ENCODE data around the gene PCDHGC5. TPM values are rescaled to one million over a fixed set of nuclear protein-coding genes. Genes with fewer than 3 reads are reported as not detected.

Gene PCDHGC5
- total RNA-seq, 2 donors from 2014 or later = 0.71 to 1.8 TPM

DNA sequence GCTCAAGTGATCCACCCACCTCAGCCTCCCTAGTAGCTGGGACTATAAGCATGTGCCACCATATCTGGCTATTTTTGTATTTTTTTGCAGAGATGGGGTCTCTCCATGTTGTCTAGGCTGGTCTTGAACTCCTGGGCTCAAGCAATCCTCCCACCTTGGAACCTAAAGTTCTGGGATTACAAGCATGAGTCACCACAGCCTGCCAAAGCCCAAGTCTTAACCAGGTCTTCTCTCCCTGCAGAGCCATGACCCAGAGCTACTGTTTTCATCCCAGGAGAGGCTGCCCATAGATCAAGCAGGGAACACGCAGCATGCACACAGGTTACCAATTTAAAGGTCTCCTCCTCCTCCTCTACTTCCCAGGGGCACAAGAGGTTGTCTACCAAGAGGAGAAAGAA lies 29.7 kb downstream of the PCDHGC5 start:
- H3K4me1 ChIP-seq (ENCODE audit: control insufficient read depth, insufficient read depth, low read length) = peaks cover 20% of the 10 kb centered on the region
- peak; percentile 10 for DNase-seq
- no peak overlapping the region for H3K27ac ChIP-seq (ENCODE audit: low read depth, low read length)
- no peak overlapping the region for H3K27ac Mint-ChIP-seq
- peaks cover 72% of the 10 kb centered on the region for H3K36me3 Mint-ChIP-seq (ENCODE audit: low read depth)
- H3K4me3 Mint-ChIP-seq = no peak overlapping the region
- 89 to 100% methylated on average over 1 of the region's 1 CpG for WGBS, 2 experiments (ENCODE audit: insufficient coverage in 1 of 2, insufficient read length in 1 of 2)
- no peaks in the 10 kb centered on the region for H3K9me3 ChIP-seq (ENCODE audit: control insufficient read depth, low read length)
- TF ChIP-seq, protein P1, sequence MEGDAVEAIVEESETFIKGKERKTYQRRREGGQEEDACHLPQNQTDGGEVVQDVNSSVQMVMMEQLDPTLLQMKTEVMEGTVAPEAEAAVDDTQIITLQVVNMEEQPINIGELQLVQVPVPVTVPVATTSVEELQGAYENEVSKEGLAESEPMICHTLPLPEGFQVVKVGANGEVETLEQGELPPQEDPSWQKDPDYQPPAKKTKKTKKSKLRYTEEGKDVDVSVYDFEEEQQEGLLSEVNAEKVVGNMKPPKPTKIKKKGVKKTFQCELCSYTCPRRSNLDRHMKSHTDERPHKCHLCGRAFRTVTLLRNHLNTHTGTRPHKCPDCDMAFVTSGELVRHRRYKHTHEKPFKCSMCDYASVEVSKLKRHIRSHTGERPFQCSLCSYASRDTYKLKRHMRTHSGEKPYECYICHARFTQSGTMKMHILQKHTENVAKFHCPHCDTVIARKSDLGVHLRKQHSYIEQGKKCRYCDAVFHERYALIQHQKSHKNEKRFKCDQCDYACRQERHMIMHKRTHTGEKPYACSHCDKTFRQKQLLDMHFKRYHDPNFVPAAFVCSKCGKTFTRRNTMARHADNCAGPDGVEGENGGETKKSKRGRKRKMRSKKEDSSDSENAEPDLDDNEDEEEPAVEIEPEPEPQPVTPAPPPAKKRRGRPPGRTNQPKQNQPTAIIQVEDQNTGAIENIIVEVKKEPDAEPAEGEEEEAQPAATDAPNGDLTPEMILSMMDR (conservative IDR thresholded peaks at IDR 0.05) = no peak
- H3K27me3 Mint-ChIP-seq (ENCODE audit: insufficient read depth) = peaks cover 2% of the 10 kb centered on the region
- H3K9ac ChIP-seq (ENCODE audit: extremely low read depth, low read length, poor library complexity, severe bottlenecking) = no peak overlapping the region
- no peak overlapping the region for H3K4me3 ChIP-seq (ENCODE audit: low read length)
- peaks cover 29% of the 10 kb centered on the region for H3K4me1 Mint-ChIP-seq
- no peaks in the 10 kb centered on the region for H3K9me3 Mint-ChIP-seq
- no peaks in the 10 kb centered on the region for H3K27me3 ChIP-seq (ENCODE audit: control insufficient read depth, insufficient read depth, low read length, poor library complexity, severe bottlenecking)
- H3K36me3 ChIP-seq (ENCODE audit: control insufficient read depth, insufficient read depth, low read length) = peaks cover 84% of the 10 kb centered on the region

DNA sequence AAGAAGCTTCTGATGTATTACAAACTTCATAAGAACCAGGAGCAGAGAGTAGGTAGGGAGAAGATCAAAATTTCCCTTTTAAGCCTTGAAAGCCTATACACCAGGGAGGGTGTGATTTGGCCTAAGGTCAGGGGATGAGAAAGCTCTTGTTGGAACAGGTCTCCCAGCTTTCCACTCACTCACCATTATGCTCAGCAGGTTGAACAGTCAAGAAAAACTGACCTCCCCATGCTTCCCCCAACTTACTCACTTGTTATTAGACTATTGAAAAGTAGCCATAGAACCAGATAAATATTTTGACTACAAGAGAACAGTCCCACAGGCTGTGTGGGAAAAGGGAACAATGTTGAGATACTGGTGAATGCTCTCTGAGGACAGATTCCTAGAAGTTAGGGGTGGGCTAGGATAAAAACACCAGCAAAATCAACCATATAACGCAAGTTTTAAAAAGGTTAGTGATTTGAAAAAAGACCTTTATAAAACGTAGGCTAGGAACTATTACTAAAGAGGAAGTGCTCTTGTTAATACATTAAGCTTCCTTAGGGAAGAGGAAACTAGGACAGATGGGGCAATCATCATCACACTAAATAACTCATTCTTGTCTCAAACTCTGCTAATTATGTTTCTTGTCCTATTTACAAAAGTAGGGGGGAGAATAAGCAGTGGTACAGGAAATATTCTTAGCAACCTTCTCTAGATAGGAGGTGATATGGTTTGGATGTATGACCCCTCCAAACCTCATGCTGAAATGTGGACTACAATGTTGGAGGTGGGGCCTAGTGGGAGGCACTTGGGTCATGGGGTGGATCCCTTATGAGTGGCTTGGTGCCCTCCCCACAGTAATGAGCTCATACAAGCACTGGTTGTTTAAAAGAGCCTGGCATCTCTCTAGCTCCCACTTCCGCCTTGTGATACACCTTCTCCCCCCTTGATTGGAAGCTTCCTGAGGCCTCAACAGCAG lies 31.0 kb downstream of the PCDHGC5 start:
- WGBS, 2 experiments (ENCODE audit: insufficient coverage in 1 of 2, insufficient read length in 1 of 2) = 97 to 100% methylated on average over 2 to 3 of the region's 3 CpGs
- Histone ChIP-seq H3K4me1 (ENCODE audit: control insufficient read depth, insufficient read depth, low read length) (peaks cover 16% of the 10 kb centered on the region), H3K36me3 (ENCODE audit: control insufficient read depth, insufficient read depth, low read length) (peaks cover 88% of the 10 kb centered on the region), H3K9me3 (ENCODE audit: control insufficient read depth, low read length) (no peaks in the 10 kb centered on the region), H3K27ac (ENCODE audit: low read depth, low read length) (no peak overlapping the region), H3K27me3 (ENCODE audit: control insufficient read depth, insufficient read depth, low read length, poor library complexity, severe bottlenecking) (no peaks in the 10 kb centered on the region), H3K9ac (ENCODE audit: extremely low read depth, low read length, poor library complexity, severe bottlenecking) (no peak overlapping the region), H3K4me3 (ENCODE audit: low read length) (no peak overlapping the region)
- H3K4me3 Mint-ChIP-seq = no peak overlapping the region
- TF ChIP-seq, protein P1 (conservative IDR thresholded peaks at IDR 0.05) = no peak
- no peak for DNase-seq
- no peaks in the 10 kb centered on the region for H3K9me3 Mint-ChIP-seq
- H3K27me3 Mint-ChIP-seq (ENCODE audit: insufficient read depth) = no peaks in the 10 kb centered on the region
- H3K4me1 Mint-ChIP-seq = peaks cover 24% of the 10 kb centered on the region
- H3K36me3 Mint-ChIP-seq (ENCODE audit: low read depth) = peaks cover 78% of the 10 kb centered on the region
- H3K27ac Mint-ChIP-seq = no peak overlapping the region

DNA sequence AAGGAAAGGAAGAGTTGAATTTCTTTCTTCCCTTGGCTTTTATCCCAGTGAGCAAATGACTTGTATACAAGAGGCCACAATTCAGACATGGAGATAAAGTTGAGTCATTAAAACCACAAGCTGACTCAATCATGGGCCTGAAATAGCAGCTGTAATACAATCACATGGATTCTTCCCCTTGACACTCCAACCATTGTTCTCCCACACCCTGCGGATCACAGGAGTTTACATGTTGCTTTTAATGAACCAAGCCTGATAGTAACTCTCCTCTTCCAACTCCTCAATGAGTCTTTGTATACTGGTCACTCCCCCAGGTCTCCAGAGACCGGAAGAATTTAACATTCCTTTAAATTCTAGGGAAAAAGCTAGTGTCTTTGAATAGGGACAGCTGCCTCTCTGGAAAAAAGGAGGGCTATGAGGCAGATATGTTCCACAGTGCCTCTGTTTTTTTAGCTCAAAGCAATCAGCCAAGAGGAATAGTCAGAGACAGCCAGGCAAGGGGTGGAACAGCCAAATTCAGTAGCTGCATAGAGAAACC lies 32.4 kb downstream of the PCDHGC5 start:
- Mint-ChIP-seq H3K27me3 (ENCODE audit: insufficient read depth) (no peaks in the 10 kb centered on the region), H3K4me3 (no peak overlapping the region), H3K27ac (no peak overlapping the region), H3K4me1 (peaks cover 18% of the 10 kb centered on the region), H3K36me3 (ENCODE audit: low read depth) (peaks cover 78% of the 10 kb centered on the region), H3K9me3 (no peaks in the 10 kb centered on the region)
- 17 to 80% methylated on average over 1 to 2 of the region's 2 CpGs for WGBS, 2 experiments (ENCODE audit: insufficient coverage in 1 of 2, insufficient read length in 1 of 2)
- Histone ChIP-seq H3K9ac (ENCODE audit: extremely low read depth, low read length, poor library complexity, severe bottlenecking) (no peak overlapping the region), H3K9me3 (ENCODE audit: control insufficient read depth, low read length) (no peaks in the 10 kb centered on the region), H3K4me3 (ENCODE audit: low read length) (peak overlapping the region; percentile 15), H3K27me3 (ENCODE audit: control insufficient read depth, insufficient read depth, low read length, poor library complexity, severe bottlenecking) (no peaks in the 10 kb centered on the region), H3K27ac (ENCODE audit: low read depth, low read length) (peak overlapping the region; percentile 79), H3K36me3 (ENCODE audit: control insufficient read depth, insufficient read depth, low read length) (peaks cover 86% of the 10 kb centered on the region), H3K4me1 (ENCODE audit: control insufficient read depth, insufficient read depth, low read length) (peaks cover 12% of the 10 kb centered on the region)
- TF ChIP-seq, protein P1 (conservative IDR thresholded peaks at IDR 0.05) = no peak
- DNase-seq = no peak
